Keratinocyte (primary cell): ENCODE results near the gene CHST13. TPM values are rescaled to one million over a fixed set of nuclear protein-coding genes. Genes with fewer than 3 reads are reported as not detected.

ENCODE experiments used
- DNase-seq: peaks from one replicate; pipeline ENCODE4 v3.0.0-alpha.2; 2011; ENCODE audit warnings: low read depth, missing footprints, low spot score
- FAIRE-seq: peaks from 2 replicates; lab custom pipeline; 2011; peaks lifted over from hg19 to GRCh38; lab: Jason Lieb, UNC
- H2AFZ ChIP-seq: 2 replicates; pipeline ENCODE4 v1.6.0; 2012; ENCODE audit warnings: low read length, control low read depth, inconsistent platforms; ENCODE audit not compliant: control insufficient read depth
- H3K27ac ChIP-seq: 2 replicates; pipeline ENCODE4 v1.5.1; 2011; ENCODE audit warnings: low read length; ENCODE audit not compliant: control insufficient read depth, insufficient read depth
- H3K27me3 ChIP-seq: 3 replicates; pipeline ENCODE4 v1.6.0; 2011; ENCODE audit warnings: low read length; ENCODE audit not compliant: control insufficient read depth, insufficient read depth; ENCODE audit errors: extremely low read depth
- H3K36me3 ChIP-seq, 2 experiments: 2 replicates in 1 of 2; 3 replicates in 1 of 2; pipeline ENCODE4 v1.5.1; 2011; ENCODE audit warnings: low read length in 2 of 2, mild to moderate bottlenecking in 1 of 2; ENCODE audit not compliant: control insufficient read depth in 2 of 2, insufficient read depth in 2 of 2; ENCODE audit errors: extremely low read depth in 1 of 2
- H3K4me1 ChIP-seq: 3 replicates; pipeline ENCODE4 v1.5.1; 2011; ENCODE audit warnings: low read length; ENCODE audit not compliant: control insufficient read depth, insufficient read depth; ENCODE audit errors: extremely low read depth
- H3K4me2 ChIP-seq: 3 replicates; pipeline ENCODE4 v1.6.0; 2011; ENCODE audit warnings: low read depth, low read length; ENCODE audit not compliant: control insufficient read depth, insufficient read depth; ENCODE audit errors: extremely low read depth
- H3K4me3 ChIP-seq, 3 experiments: fragments of 200-600 bp in 1 of 3; sonication (generic) in 1 of 3; 2 replicates in 2 of 3; 3 replicates in 1 of 3; pipeline ENCODE4 v1.5.1; 2011 to 2016; ENCODE audit warnings: low read length in 3 of 3, mild to moderate bottlenecking in 3 of 3, control low read depth in 2 of 3, inconsistent platforms in 1 of 3, low read depth in 1 of 3, mixed read lengths in 1 of 3, mixed run types in 1 of 3, moderate library complexity in 1 of 3; ENCODE audit not compliant: control insufficient read depth in 2 of 3, insufficient read depth in 2 of 3; ENCODE audit errors: extremely low read depth in 1 of 3
- H3K79me2 ChIP-seq: 2 replicates; pipeline ENCODE4 v1.6.0; 2012; ENCODE audit warnings: low read length; ENCODE audit not compliant: control insufficient read depth, insufficient read depth
- H3K9ac ChIP-seq: 3 replicates; pipeline ENCODE4 v1.6.0; 2011; ENCODE audit warnings: low read length; ENCODE audit not compliant: control insufficient read depth, insufficient read depth; ENCODE audit errors: extremely low read depth
- H3K9me1 ChIP-seq: 3 replicates; pipeline ENCODE4 v1.6.0; 2011; ENCODE audit warnings: low read length; ENCODE audit not compliant: control insufficient read depth, insufficient read depth; ENCODE audit errors: extremely low read depth
- H3K9me3 ChIP-seq: 2 replicates; pipeline ENCODE4 v1.5.1; 2012; ENCODE audit warnings: low read depth, low read length; ENCODE audit not compliant: control insufficient read depth
- H4K20me1 ChIP-seq: 3 replicates; pipeline ENCODE4 v1.6.0; 2011; ENCODE audit warnings: low read length; ENCODE audit not compliant: control insufficient read depth, insufficient read depth; ENCODE audit errors: extremely low read depth
- EZH2 ChIP-seq: IDR thresholded peaks from one replicate; pipeline ENCODE4 v1.6.1; 2012; ENCODE audit warnings: inconsistent platforms, mild to moderate bottlenecking, low read length, moderate library complexity
- dilution Hi-C: fragments of 300-500 bp; cut with MboI; formaldehyde crosslinking; loops from one replicate; pipeline ENCODE4 v1.7.0; 2020; ENCODE audit warnings: low sequenced_read_pairs; ENCODE audit not compliant: extremely low pct_ligation_motif_present
- polyA plus RNA-seq, 5 experiments: library from polyadenylated mRNA; depleted of rRNA in 3 of 5; stranded (reverse) in 3 of 5; stranded (forward) in 1 of 5; unstranded in 1 of 5; fragments of >200 nt; gene quantifications; 1 replicate in 1 of 5; 2 replicates in 3 of 5; 3 replicates in 1 of 5; pipeline versions ENCODE4 v1.2.1 to v1.2.3, GENCODE V29; 2011 to 2012; ENCODE audit warnings: missing spikeins in 2 of 5, low read depth in 1 of 5, low replicate concordance in 1 of 5
- TF ChIP-seq, protein P1 (sequence below), 3 experiments: IDR thresholded peaks in 1 of 3; conservative IDR thresholded peaks in 1 of 3; optimal IDR thresholded peaks in 1 of 3; 2 replicates in 2 of 3; 3 replicates in 1 of 3; pipeline versions ENCODE3 to v1.5.1; 2011; ENCODE audit warnings: low read length in 3 of 3, mild to moderate bottlenecking in 3 of 3, moderate library complexity in 2 of 3, control low read depth in 1 of 3, inconsistent platforms in 1 of 3; ENCODE audit not compliant: insufficient read depth in 2 of 3; ENCODE audit errors: extremely low read depth in 1 of 3

The CHST13 gene
- polyA plus RNA-seq, 1 donor (not counting 4 experiments of a cell fraction or from before 2014, with no cell fraction given), result not detected

DNA sequence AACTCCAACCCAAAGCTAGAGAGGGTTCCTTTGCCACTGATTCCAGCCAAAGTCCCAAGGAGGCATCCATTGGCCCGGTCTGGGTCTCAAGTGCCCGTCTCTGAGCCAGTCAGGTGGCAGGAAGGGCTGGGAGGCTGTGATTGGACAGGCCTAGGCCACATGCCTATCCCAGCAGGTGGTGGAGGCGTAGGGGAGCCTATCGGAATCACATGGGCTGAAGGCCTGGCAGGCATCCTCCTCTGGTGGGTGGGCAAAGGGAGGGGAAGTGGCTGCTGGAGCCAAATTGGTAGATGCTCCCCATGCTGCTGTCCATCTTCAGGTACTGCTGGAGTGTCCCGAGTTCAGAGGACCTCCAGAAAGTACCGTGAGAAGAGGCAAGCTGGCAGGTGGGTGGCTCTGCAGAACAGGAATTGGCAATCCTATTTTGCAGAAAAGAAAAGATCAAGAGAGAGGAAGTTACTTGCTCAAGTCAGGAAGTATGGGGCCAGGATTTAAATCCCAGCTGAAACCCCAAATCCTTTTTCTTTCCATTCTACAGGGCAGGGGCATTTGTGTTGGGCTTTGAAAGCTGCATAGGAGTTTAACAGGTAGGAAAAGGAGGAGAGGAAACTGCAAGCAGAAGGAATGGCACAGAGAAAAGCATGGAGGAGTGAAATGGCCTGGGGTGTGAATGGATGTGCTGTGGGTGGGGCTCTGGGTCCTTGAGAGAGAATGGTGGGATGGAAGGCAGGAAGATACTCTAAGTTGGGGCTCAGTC, 3.7 kb downstream of the CHST13 start:
- no peak for TF ChIP-seq EZH2
- TF ChIP-seq, protein P1, sequence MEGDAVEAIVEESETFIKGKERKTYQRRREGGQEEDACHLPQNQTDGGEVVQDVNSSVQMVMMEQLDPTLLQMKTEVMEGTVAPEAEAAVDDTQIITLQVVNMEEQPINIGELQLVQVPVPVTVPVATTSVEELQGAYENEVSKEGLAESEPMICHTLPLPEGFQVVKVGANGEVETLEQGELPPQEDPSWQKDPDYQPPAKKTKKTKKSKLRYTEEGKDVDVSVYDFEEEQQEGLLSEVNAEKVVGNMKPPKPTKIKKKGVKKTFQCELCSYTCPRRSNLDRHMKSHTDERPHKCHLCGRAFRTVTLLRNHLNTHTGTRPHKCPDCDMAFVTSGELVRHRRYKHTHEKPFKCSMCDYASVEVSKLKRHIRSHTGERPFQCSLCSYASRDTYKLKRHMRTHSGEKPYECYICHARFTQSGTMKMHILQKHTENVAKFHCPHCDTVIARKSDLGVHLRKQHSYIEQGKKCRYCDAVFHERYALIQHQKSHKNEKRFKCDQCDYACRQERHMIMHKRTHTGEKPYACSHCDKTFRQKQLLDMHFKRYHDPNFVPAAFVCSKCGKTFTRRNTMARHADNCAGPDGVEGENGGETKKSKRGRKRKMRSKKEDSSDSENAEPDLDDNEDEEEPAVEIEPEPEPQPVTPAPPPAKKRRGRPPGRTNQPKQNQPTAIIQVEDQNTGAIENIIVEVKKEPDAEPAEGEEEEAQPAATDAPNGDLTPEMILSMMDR (optimal IDR thresholded peaks at IDR 0.05 in 1 of 3, IDR thresholded peaks at IDR 0.05 in 1 of 3, conservative IDR thresholded peaks at IDR 0.05 in 1 of 3; ENCODE audit: extremely low read depth in 1 of 3, insufficient read depth in 2 of 3, low read length in 3 of 3), result no peak
- H3K4me1 ChIP-seq, result no peaks in the 10 kb centered on the region
- no peak overlapping the region for H2AFZ ChIP-seq
- H3K36me3 ChIP-seq, result no peaks in the 10 kb centered on the region
- H3K9me1 ChIP-seq, result no peaks in the 10 kb centered on the region
- no peak overlapping the region for H3K9ac ChIP-seq
- peaks cover 29% of the 10 kb centered on the region for H3K27me3 ChIP-seq
- DNase-seq (no peak), FAIRE-seq (no peak)
- dilution Hi-C loops, result no loop called here
- H3K4me2 ChIP-seq, result no peak overlapping the region
- H3K9me3 ChIP-seq, result no peaks in the 10 kb centered on the region
- H3K79me2 ChIP-seq, result no peaks in the 10 kb centered on the region
- H3K27ac ChIP-seq, result no peak overlapping the region
- no peak overlapping the region for H3K4me3 ChIP-seq
- no peaks in the 10 kb centered on the region for H4K20me1 ChIP-seq

DNA sequence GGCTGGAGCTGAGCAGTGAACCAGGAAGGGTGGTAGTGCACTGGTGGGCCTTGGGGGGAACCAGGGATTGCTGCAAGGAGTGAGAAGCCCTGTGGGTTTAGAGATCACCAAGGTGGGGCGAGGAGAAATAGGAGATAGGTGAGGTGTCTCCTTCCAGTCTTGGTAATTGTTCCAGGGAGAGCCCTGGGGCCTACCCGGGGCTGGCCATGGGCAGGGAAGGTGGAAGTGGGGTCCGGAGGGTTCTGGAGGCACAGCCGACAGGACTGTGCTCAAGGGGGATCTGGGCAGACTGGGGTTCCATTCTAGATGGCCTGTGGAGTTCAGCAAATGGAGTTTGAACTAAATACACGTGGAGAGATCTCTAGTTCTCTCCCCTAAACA, 4.5 kb downstream of the CHST13 start:
- TF ChIP-seq, protein P1 (optimal IDR thresholded peaks at IDR 0.05 in 1 of 3, IDR thresholded peaks at IDR 0.05 in 1 of 3, conservative IDR thresholded peaks at IDR 0.05 in 1 of 3; ENCODE audit: extremely low read depth in 1 of 3, insufficient read depth in 2 of 3, low read length in 3 of 3), result no peak
- TF ChIP-seq EZH2, result no peak
- FAIRE-seq (no peak), DNase-seq (no peak)
- no peak overlapping the region for H3K9ac ChIP-seq
- H3K79me2 ChIP-seq, result no peaks in the 10 kb centered on the region
- peaks cover 22% of the 10 kb centered on the region for H3K27me3 ChIP-seq
- no peaks in the 10 kb centered on the region for H3K9me1 ChIP-seq
- no peak overlapping the region for H3K27ac ChIP-seq
- H3K4me3 ChIP-seq, result no peak overlapping the region
- no peaks in the 10 kb centered on the region for H4K20me1 ChIP-seq
- dilution Hi-C loops, result no loop called here
- H2AFZ ChIP-seq, result no peak overlapping the region
- H3K9me3 ChIP-seq, result no peaks in the 10 kb centered on the region
- no peaks in the 10 kb centered on the region for H3K36me3 ChIP-seq
- no peak overlapping the region for H3K4me2 ChIP-seq
- H3K4me1 ChIP-seq, result no peaks in the 10 kb centered on the region
